Measurements from ENCODE around the gene TEK.

- TF ChIP-seq POLR2A (IDR thresholded peaks at IDR 0.05): no peak
- TF ChIP-seq CTCF (IDR thresholded peaks at IDR 0.05): no peak
These were observed 84.9 kb downstream of the TEK start for GRCh38 chr9:27193886-27194285.

Measured in esophagus squamous epithelium (tissue), 4 donors.